GM12892 (cell line): Measurements from ENCODE around the gene NCK2.
A peak's percentile ranks its signal among the peaks of the same experiment; 100 is the strongest.

Source experiments
- DNase-seq: peaks from one replicate; pipeline ENCODE4 v3.0.0; 2011; ENCODE audit not compliant: insufficient read length
- FAIRE-seq: peaks from 2 replicates; lab custom pipeline; 2011; peaks lifted over from hg19 to GRCh38; lab: Jason Lieb, UNC
- POLR2A ChIP-seq: IDR thresholded peaks from 2 replicates; pipeline ENCODE4 v1.6.1; 2011; ENCODE audit warnings: low read depth, low read length, control low read depth
- POLR2AphosphoS5 ChIP-seq: IDR thresholded peaks from 2 replicates; pipeline ENCODE4 v1.6.1; 2011; ENCODE audit warnings: low read depth, low read length, control low read depth
- TAF1 ChIP-seq: IDR thresholded peaks from 2 replicates; pipeline ENCODE4 v1.6.1; 2011; ENCODE audit warnings: low read depth, mild to moderate bottlenecking, control low read depth, low read length, borderline replicate concordance

Gene NCK2

DNA sequence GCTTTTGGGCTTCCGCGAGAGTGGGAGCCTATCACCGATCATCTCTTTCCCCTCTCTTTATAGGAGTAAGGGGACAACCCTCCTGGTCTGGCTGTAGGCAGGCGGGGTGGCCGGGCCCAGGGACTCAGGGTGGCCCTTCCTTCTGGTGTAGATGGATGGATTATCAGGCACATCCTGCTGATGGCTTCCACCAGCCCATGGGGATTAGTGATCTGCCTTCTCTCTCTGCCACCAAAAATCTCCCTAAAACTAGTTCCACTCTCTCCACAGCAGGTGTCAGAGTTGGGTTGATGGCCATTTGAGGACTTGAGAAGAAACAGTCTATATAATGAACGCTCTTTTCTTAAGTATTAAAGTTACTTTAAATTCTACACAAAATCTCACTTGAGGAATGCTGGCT, 37.4 kb downstream of the NCK2 start:
- DNase-seq (no peak), FAIRE-seq (no peak)
- no peak for TF ChIP-seq POLR2A
- no peak for TF ChIP-seq POLR2AphosphoS5
- no peak for TF ChIP-seq TAF1

DNA sequence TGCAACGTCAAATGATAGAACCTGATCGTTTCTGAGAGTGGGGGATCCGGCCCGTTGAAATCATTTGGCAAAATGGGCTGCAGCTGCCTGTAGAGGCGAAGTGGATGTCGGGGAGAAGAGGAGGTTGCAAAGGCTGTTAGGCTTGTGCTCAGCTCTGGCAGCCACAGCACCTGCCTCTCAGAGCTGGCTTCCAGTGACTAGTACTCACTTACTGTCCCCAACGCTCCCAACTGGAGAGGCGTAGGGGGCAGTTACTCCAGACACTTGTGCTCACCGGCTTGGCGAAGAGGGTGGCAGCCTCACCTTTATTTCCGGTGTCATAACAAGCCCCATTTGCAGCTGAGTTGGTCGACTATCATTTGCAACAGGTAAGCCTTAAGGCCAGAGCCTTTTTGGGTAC, 37.9 kb downstream of the NCK2 start:
- DNase-seq (no peak), FAIRE-seq (no peak)
- TF ChIP-seq TAF1: no peak
- TF ChIP-seq POLR2A: no peak
- no peak for TF ChIP-seq POLR2AphosphoS5

DNA sequence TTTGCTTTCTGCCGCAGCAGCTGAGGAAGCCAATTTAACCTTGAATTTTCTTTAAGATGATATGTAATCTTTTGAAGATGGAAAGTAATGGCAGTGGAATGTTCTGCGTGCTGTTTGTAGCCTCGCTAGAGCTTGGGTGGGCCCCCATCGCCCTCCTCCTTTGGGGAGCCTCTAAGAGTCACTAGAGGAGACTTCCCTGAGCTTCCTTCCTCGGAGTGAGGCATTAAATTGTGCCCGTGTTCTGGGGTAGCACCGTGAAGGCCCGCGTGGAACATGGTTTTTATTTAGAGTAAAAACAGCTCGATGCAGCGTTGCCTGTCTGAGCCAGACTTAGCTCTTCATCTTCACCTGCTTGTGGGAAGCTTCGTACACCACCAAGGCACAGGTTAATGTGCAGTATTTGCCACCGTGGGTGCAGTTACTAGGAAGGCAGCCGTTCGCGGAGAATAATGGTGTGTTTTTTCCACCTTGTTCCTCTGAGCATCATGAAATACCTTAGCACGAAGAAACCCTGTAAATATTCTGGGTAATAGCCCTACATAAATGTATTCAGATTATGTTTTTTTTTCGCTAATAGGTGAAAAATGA, 38.5 kb downstream of the NCK2 start:
- no peak for FAIRE-seq

DNA sequence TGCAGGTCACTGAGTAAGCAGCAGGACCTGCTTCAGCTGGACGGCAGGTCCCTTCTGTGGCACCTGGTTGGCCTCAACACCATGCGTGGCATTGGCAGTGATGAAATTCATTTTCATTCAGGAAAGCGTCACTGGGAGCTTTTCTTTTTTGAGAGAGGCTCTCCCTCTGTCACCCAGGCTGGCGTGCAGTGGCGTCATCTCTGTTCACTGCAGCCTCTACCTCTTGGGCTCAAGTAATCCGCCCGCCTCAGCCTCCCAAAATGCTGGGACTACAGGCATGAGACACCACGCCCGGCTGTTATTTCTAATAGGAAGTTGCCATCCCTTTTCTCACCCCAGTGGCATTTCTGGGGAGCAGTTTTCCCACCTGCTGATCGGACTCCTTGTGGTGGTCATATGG, 39.3 kb downstream of the NCK2 start:
- DNase-seq (no peak), FAIRE-seq (no peak)
- TF ChIP-seq POLR2A (no peak), POLR2AphosphoS5 (no peak), TAF1 (no peak)

More for the DNA sequence above, 38.5 kb downstream of the NCK2 start:
- no peak for DNase-seq
- TF ChIP-seq TAF1 (no peak), POLR2A (no peak), POLR2AphosphoS5 (no peak)

DNA sequence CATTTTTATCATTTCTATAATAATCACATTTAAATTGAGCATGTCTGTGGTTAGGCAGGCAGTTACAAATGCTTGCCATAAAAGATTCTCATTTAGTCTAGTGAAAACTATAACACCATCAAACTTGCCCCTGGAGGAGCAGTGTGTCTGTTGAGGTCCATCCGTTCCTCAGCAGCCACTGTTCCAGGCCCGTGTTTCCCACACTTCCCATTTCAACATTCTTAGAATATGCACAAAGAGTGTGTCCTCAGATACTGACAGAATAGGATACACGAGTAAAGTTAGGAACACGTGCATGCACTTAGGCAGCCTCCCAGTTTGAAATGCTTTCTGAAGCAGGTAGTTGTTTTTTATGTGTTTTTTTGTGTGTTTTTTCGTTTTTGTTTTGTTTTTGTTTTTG, 39.9 kb downstream of the NCK2 start:
- no peak for FAIRE-seq
- TF ChIP-seq POLR2A (no peak), POLR2AphosphoS5 (no peak), TAF1 (no peak)
- DNase-seq: no peak

DNA sequence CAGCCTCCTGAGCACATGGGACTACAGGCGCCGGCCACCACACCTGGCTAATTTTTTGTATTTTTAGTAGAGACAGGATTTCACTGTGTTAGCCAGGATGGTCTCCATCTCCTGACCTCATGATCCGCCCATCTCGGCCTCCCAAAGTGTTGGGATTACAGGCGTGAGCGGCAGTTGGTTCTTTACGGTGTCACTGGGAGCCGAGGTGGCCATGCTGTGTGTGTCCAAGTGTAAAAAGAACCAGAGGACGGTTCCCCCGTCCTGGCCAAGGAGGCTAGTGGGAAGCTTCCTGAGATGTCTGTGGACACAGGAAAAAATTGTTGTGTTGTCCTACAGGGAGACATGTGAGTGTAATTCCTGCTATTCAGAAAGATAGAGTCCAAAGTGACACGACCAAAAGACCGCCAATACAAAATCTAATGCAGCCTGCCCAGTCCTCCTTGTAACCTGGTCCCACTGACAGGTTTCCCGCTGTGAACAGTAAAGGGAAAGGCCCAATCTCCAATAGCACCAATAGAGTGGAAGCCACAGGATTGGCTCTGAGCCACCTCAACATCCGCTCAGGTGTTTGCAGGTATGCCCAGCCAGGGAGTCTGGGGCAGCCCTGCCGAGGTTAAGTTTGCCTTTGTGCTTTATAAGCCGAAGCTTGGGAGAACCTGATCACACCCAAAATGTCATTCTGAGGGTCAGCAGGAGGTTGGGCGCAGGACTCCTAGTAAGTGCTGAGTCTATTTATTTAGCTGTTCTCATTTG, 40.6 kb downstream of the NCK2 start:
- TF ChIP-seq POLR2A: no peak
- TF ChIP-seq POLR2AphosphoS5: no peak
- TF ChIP-seq TAF1: no peak
- FAIRE-seq (no peak), DNase-seq (no peak)

DNA sequence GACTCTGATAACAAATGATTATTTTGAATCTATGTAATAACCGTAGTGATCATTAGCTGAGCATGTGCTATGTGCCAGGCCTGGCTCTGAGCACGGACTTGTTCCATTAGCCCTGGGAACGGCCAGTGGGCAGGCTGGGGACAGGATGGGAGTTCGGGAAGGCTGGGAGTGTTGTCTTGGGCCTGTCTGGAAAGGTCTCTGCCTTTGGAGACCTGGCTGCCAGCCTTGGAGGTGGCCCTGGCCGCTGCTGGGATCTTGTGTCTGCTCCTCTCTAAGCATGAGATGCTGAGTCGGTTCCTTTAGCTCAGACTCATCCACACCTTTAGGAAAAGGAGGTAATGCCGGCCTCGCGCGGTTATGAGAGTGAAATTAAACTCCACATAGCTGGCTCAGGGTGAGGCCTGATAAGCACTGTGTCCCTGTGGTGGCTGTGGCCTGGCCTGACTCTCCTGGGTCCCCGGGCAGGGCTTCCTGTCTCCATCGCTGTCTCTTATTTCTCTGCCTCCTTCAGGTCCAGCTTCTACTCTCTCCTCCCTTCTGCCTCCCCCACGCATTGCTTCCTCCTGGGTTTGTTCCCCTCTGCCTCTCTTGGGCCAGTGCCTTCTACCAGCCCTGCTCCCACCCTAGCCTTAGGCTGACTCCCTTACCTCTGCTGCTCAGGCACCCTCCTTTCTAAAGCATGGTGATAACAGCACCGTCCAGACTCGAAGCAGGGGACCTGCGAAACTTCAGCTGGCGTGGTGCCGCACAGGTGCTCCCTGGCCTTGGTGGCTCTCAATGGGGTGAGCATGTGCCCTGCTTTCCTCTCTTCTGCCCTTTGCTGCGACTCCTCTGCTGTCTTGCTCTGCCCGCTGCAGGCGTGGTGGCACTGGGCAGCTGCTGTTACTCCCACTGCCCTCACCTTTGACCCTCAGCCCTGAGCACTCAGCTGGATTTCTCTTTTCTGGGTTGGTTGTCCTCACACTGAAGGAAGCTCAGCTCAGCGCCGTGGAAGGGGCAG, 41.8 kb downstream of the NCK2 start:
- TF ChIP-seq TAF1 (no peak), POLR2AphosphoS5 (no peak), POLR2A (no peak)
- no peak for FAIRE-seq

DNA sequence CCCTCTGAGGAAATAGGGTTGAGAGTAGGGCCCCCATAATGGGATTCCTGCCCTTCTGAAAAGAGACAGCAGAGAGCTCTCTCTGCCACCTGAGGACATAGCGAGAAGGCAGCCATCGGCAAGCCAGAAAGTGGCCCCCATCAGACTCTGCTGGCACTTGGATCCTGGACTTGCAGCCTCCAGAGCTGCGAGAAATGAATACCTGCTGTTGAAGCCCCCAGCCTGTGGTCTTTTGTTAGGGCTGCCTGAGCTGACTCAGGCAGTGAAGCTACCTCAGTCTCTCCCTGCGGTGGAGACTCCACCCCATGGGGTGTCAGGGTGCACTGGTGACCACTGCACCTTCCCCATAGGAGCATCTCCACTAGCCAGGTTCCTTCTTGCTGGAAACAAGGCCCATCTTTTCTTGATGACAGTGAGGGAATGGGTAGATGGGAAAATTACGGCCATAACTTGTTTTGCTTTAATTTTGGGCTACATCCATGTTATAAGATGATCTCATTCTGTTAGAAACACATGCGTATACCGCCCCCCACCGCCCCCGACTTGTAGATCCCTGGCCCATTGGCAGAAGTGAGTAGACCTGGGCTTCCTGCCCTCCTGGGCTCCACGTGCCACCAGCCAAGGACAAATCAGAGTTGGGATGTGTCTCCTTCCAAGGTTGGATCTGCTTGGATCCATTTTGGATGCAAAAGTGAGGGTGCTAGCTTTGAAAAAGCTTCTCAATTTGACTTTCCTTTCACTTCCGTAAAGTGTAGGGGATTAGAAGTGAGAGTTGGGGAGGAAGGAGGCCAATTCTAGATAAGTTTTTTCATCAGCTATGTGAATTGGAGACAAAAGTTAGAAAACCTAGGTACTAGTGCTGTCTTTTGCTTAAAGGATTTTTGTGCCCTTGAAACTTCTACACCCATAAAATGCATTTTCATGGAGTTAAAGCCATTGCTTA, 42.9 kb downstream of the NCK2 start:
- TF ChIP-seq TAF1 (no peak), POLR2AphosphoS5 (0 out of 2 replicates have a peak, but pooled peaks have one; percentile 29), POLR2A (0 out of 2 replicates have a peak, but pooled peaks have one; percentile 17)
- DNase-seq: no peak
- peak; percentile 82 for FAIRE-seq

More for the DNA sequence above, 41.8 kb downstream of the NCK2 start:
- no peak for DNase-seq

DNA sequence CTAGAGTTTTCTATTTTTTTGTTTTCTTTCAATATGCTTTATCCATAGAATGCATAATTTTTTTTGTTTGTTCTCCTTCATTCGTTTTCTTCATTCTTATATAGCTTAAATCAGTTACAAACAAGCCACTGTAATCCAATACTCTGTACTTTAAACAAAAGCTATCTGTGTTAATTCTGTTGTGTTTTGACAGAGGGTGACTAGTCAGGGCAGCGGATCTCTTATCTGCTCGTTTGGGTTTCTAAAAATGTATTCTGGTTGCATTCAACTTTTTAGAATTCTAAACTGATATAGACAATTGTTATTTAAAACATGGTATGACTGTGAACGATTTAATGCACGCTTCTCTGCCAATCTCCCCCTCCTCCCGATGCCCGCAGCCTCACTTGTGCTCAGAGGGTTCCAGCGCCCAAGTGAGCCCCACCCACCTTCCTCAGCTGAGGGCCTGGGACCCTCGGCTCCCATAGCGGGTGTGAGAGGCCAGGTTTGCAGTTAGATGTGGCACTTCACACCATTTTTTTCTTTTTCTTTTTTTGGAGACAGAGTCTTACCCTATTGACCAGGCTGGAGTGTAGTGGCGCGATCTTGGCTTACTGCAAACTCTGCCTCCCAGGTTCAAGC, 44.1 kb downstream of the NCK2 start:
- FAIRE-seq: no peak
- TF ChIP-seq POLR2AphosphoS5: no peak
- TF ChIP-seq POLR2A: no peak
- TF ChIP-seq TAF1: no peak
- no peak for DNase-seq
